Hematopoietic multipotent progenitor cell treated with erythropoietin and hydrocortisone succinate and interleukin-3 and kit ligand, for 15 days (in vitro differentiated cells): ENCODE data around the gene MAGI3.
"Not testable (repeated sequence)": the region's sequence is repeated elsewhere in the genome, so short reads cannot be mapped to it uniquely, and the experiment has no call there.

ENCODE experiments used
- DNase-seq: peaks from one replicate; pipeline ENCODE4 v3.0.0-alpha.2; 2015; ENCODE audit warnings: low spot score

Gene MAGI3

DNA sequence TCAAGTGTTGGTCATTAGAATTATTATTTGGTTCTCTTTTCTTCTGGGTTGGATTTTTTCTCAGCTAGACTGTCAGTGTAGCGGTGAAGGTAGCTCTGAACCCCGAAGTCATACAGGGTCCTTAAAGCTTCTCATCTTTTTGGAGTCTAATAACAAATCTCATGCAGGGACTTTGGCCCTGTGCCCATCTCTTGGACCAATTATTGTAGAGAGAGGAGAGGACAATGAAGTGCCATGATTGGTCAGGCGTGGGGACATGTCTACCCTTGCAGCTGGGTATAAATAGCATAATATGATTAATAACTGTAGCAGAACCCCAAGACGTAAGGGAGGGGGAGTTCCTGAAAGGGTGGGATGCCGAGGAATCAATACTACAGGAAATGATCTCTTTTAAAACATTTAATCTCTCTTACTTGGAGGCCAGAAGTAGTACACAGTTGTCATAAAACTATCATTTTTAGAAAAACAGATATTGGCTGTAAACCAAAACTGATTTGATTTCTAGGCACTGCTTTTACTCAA is 8.8 kb downstream of the MAGI3 start:
- DNase-seq: no peak

- no peak for DNase-seq
Measured at GRCh38 chr1:113401067-113401466, 10.8 kb downstream of the MAGI3 start.

- no peak for DNase-seq
Measured at GRCh38 chr1:113401728-113402127, 11.4 kb downstream of the MAGI3 start.

DNA sequence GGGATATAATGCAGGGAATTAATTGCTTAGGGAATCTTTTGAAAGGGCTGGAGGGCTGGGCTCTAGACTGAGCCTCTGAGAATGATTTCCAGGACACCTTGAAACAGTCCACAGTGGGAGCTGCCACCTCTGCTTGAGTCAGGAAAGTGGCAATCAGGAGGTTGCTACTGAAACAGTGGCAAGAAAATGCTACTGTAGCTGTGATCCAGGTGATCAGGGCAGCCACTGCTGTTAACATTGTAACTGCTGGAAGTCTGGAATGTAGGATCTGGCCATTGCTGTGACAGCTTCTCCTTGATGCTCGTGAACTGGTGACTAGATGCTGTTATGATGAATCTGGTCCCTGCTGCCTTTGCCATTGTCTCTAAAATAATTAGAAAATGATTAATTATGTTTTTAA is 12.8 kb downstream of the MAGI3 start:
- DNase-seq: no peak

GRCh38 chr1:113405573-113405972 is 15.3 kb downstream of the MAGI3 start:
- no peak for DNase-seq

DNA sequence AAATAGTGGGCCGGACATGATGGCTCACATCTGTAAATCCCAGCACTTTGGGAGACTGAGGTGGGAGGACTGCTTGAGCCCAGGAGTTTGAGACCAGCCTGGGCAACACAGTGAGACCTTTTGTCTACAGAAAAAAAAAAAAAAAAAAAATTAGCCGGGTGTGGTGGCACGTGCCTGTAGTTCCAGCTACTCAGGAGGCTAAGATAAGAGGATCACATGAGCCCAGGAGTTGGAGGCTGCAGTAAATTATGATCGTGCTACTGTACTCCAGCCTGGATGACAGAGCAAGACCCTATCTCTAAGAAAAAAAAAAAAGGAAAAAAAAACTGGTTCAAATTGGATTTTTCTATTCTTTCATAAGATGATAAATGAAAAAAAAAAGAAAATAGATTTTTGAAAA is 15.8 kb downstream of the MAGI3 start:
- not testable (repeated sequence) for DNase-seq

- no peak for DNase-seq
Measured at GRCh38 chr1:113409363-113409762, 19.0 kb downstream of the MAGI3 start.

DNA sequence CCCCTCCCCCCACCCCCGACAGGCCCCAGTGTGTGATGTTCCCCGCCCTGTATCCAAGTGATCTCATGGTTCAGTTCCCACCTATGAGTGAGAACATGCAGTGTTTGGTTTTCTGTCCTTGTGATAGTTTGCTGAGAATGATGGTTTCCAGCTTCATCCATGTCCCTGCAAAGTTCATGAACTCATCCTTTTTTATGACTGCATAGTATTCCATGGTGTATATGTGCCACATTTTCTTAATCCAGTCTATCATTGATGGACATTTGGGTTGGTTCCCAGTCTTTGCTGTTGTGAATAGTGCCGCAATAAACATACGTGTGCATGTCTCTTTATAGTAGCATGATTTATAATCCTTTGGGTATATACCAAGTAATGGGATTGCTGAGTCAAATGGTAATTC is 21.7 kb downstream of the MAGI3 start:
- not testable (repeated sequence) for DNase-seq

DNA sequence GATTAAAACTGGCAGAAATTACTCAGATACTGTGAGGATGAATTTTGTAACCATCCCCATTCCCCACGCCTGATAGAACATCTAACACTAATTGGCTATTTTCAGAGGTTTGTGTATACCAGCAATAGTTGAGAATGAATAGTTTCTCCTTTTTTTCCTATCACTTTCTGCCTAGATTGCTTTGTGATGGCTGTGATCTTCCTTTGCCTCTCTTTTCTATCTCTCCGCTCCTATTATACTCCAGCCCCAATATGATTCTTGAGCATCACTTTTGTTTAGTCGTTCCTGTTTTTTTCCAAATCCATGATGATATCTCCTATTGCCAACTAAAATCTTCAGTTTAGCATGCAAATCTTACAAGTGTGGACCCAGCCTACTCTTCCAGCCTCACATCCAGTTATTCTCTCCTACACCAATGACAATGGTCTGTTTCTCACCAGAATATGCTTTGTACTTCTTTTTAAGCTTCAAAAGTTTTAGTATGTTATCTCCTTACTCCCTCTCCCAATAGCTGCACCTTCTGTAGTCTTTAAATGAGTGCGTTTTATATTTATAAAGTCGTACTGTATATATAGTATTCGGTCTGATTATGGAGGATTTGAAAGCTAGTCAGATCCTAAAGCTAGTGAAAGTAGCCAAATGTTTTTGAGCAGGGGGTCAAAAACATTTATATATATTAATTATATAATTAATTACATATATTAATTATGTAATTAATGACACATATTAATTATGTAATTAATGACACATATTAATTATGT is 25.2 kb downstream of the MAGI3 start:
- no peak for DNase-seq

GRCh38 chr1:113416071-113416470 is 25.8 kb downstream of the MAGI3 start:
- not testable (repeated sequence) for DNase-seq

DNA sequence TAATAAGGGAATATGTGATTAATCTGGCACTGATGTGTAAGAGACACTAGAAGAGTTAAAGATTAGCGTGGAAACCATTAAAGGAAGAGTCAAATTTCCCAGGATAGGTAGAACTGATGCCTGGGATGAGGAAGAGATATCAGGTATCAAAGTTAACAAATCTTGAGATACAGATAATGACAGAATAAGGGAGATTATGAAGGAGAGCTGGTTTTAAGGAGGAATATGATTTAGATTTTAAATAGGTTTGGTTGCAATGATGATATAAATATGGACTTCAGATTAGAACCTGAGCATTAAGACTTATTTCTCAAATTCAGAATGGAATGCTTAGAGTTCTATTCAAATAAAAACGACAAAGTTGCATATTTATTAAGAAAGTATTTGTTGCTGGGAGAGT is 26.2 kb downstream of the MAGI3 start:
- DNase-seq: no peak

DNA sequence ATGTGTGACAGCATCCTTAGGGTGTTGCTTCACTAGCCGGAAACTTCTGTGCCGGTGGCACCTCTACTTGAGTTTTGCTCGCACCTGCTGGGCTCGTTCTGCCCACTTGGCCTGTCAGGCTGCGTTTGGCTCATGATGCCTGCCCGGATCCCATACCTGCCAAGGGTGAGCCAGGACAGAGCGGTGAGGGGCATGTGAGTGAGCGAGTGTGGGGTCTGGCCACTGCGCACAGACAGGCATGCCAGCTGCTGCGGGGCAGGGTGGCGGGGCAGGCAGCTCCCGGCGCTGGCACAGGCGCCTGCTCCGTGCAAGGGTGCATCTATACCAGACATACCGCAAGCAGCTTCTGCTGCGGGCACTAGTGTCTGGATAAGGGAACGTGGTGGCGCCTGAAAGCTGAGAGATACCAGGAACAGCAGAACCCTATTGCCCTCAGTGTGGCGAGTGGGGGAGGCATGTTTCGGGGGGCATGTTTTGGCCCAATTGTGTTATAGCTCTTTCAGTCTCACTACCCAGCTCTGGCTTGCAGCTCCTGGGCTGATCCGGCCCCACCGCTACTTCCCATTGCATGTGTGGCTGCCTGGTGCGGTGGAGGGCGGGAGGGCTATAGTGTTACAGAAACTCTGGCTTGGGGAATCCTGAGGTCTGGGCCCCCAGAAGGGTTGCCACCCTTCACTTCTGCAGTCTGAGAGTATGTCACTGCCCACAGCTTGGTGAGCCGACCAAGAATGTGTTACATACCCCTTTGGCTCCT is 32.2 kb downstream of the MAGI3 start:
- DNase-seq: no peak

GRCh38 chr1:113423826-113424225 is 33.5 kb downstream of the MAGI3 start:
- DNase-seq: no peak

DNA sequence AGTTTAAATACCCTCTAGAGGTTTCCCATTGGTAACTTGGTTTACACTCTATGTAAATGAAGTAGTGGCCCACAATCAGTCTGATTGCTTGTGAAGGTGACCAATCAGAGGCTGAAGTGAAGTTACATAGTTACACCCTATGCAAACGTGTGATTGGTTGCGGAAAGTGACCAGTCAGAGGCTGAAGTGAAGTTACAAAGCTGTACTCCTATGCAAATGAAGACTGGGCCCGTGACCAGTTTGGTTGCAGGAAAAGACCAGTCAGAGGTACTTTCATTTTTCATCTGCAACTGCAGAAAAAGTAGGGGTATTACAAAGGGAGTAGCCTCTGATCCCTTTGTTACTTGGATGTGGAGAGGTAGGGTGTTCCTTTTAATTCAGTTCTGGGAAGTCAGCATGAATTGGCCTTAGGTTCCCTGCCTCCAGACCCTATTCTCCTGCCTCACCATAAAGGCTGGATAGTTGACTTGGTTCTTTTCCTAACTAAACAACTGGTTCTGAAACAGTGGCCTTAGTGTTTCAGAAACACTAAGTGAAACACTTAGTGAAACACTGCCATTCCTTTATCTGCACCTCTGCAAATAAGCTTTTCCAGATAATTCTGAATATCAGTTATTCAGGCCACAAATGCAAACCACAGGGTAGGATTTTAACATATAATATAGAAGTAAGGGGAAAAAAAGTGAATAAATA is 39.3 kb downstream of the MAGI3 start:
- DNase-seq: no peak

GRCh38 chr1:113433184-113433583 is 42.9 kb downstream of the MAGI3 start:
- DNase-seq: no peak

DNA sequence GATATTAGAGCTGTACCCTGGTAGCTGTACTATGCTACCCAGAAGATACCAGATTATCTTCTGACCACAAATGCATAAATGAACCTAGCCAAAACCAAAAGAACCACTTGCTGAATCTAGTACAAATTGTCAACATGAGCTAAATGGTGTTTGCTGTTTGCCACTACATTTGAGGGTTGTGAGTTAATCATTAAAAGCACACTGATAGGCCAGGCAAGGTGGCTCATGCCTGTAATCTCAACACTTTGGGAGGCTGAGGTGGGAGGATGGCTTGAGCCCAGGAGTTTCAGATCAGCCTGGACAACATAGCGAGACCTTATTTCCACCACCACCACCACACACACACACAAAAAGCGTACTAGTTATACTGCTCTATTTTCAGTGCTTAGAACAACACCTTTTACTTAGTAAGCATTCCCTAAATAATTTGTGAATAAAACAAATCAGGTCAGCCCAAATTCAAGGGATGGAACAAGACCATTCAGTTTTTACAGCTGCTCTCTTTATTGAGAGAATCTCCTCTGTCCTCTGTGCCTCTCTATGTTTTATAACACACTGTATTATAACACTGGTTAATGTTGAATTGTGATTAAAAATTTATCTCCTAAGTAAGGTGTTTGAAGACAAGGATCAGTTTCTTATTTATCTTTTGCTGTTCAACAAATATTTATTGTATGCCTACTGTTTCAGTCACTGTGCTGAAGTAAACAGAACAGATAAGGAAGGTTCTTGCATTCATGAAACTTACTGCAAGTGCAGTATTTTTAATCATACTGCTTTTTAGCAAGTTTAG is 44.0 kb downstream of the MAGI3 start:
- no peak for DNase-seq

- no peak for DNase-seq
Measured at GRCh38 chr1:113434874-113435175, 44.5 kb downstream of the MAGI3 start.

- DNase-seq: no peak
Measured at GRCh38 chr1:113437554-113438341, 47.4 kb downstream of the MAGI3 start.

DNA sequence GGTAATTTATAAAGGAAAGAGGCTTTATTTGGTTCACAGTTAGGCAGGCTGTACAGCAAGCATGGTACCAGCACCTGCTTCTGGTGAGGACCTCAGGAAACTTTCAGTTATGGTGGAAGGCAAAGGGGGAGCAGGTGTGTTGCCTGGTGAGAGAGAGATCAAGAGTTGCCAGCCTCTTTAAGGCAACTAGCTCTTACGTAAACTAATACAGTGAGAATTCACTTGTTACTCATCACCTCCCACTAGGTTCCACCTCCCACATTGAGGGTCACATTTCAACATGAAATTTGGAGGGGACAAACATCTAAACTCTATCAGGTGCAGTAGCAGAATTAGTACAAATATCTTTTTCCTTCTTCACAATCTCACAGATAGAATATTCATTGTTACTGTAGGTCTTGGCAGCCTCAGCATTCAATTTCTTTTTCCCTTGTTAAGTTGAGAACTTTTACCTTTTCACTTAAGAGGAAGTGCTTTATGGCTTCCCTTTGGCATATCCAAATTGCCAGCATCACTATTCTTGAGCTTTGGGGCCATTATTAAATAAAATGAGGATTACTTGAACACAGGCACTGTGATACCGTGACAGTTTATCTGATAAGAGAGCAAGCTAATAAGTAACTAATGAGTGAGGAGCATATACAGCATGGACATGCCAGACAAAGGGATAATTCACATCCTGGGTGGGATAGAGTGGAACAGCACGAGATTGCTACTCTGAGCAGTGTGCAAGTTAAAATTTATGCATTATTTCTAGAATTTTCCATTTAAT is 48.4 kb downstream of the MAGI3 start:
- no peak for DNase-seq

- DNase-seq: no peak
Measured at GRCh38 chr1:113439277-113439670, 49.0 kb downstream of the MAGI3 start.

GRCh38 chr1:113442131-113442530 is 51.8 kb downstream of the MAGI3 start:
- no peak for DNase-seq
